ENCODE data around the gene SLC25A33.
"Not testable (repeated sequence)": the region's sequence is repeated elsewhere in the genome, so short reads cannot be mapped to it uniquely, and the experiment has no call there.

The SLC25A33 gene, protein sequence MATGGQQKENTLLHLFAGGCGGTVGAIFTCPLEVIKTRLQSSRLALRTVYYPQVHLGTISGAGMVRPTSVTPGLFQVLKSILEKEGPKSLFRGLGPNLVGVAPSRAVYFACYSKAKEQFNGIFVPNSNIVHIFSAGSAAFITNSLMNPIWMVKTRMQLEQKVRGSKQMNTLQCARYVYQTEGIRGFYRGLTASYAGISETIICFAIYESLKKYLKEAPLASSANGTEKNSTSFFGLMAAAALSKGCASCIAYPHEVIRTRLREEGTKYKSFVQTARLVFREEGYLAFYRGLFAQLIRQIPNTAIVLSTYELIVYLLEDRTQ

DNA sequence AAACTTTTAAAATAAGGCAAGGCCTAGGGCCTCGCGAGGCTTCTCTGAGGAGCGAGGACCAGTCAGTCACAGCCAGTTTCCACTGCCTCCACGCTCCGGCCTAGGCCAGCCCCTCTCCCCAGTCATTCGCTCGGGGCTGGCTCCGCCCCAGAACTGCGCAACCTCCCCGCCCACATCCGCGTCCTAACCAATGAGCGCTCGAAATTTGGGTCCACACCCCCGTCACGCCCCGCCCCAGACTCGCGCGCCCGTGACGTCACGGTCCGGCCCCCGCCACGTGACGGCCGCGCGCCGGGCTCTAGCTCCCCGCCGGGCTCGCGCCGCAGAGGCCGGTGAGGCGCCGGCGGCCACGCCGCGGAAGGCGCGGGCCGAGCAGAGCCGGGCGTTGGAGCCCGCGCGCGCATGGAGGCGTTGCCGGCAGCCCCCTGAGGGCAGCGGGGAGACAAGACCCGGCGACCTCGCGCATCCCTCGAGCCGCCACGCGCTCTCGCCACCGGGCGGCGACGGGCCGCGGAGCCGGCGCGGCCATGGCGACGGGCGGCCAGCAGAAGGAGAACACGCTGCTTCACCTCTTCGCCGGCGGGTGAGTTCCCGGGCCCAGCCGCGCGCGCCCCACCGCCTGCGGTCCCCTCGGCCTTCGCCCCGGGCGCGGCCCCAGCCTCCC lies at the start of gene SLC25A33:
Gene SLC25A33 (plus strand): TSS at position 301 of the 664 bp plus-strand sequence. CDS start 227 bp downstream, at position 528.
- DNase-seq, result peak; percentile 97

DNA sequence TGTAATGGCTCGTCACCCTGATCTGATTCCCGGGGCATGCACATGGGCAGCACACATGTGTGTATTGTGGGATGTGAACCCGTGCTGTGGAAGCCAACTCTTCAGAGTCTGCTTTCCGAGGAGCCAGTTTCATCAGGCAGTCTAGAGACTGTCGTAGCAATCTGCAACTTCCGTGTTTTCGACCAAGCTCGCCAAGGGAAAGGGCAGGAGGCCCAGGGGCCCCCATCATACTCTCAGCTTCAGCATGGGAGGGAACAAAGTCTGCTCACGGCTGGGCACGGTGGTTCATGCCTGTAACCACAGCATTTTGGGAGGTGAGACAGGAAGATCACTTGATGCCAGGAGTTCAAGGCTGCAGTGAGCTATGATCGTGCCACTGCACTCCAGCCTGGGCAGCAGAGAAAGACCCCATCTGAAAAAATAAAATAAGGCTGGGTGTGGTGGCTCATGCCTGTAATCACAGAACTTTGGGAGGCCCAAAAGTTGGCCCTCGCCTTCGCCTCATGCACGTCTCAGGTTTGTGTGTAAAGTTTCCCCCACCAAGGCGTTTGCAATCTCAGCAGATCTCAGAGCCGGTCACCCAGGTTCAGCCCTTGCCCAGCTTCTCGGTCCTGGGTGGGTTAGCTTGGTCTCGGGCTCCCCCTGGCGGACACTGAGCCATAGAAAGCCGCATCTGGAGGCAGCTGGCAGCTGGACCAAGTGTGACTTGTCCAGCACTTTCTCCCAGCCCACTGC lies 48.5 kb upstream of the SLC25A33 start:
- peak; percentile 85 for DNase-seq

GRCh38 chr1:9493326-9493725 lies 45.9 kb upstream of the SLC25A33 start:
- DNase-seq, result no peak

DNA sequence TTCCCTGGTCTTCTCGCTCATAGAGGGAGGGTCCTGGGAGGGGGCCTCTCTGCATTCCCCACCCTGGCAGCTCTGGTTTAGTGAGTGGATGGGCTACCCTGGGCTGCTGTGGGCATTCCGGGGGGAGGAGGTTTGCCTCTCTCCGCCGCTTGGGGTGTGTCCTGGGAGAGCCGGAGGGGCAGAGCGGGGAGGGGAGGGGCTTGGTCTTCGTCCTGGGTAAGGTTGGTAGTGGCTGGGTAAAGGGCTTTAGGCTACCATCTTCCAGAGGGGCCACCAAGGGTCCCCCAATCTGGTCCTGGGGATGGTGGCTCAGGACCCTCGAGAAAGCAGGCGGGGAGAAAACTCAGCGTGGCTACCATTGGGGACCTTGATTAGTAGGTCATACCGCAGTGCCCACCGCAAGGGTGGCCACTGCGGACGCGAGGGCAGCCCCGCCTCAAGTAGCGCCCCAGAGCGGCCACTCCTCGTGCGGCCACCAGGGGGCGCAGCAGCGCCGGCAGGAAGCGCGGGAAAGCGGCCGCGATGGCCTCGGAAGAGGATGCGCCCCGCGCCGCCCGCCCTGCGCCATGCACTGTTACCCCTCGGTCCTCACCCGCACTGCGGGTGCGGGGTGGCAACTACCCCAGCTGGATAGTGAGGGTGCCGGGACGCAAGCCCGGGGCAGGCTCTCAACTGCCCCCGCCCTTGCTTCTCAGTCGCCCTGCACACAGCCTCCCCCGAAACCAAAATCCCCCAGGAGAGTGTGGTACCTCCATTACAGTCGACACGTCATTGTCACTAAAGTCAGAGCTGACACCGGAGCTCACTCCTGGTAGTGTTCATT lies 44.1 kb upstream of the SLC25A33 start:
- peak; percentile 64 for DNase-seq

DNA sequence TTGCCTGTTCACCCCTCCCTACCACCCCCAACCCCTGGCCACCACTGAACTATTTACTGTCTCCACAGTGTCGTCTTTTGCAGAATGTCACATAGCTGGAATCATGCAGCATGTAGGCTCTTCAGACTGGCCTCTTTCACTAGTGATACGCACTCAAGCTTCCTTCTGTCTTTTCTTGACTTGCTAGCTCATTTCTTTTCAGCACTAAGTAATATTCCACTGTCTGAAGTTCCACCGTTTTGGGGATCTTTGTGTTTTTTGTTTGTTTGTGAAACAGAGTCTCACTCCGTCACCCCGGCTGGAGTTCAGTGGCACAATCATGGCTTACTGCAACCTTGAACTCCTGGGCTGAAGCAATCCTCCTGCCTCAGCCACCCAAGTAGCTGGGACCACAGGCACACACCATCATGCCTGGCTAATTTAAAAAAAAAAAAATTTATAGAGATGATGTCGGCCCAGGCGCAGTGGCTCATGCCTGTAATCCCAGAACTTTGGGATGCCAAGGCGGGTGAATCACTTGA lies 43.4 kb upstream of the SLC25A33 start:
- no peak for DNase-seq

DNA sequence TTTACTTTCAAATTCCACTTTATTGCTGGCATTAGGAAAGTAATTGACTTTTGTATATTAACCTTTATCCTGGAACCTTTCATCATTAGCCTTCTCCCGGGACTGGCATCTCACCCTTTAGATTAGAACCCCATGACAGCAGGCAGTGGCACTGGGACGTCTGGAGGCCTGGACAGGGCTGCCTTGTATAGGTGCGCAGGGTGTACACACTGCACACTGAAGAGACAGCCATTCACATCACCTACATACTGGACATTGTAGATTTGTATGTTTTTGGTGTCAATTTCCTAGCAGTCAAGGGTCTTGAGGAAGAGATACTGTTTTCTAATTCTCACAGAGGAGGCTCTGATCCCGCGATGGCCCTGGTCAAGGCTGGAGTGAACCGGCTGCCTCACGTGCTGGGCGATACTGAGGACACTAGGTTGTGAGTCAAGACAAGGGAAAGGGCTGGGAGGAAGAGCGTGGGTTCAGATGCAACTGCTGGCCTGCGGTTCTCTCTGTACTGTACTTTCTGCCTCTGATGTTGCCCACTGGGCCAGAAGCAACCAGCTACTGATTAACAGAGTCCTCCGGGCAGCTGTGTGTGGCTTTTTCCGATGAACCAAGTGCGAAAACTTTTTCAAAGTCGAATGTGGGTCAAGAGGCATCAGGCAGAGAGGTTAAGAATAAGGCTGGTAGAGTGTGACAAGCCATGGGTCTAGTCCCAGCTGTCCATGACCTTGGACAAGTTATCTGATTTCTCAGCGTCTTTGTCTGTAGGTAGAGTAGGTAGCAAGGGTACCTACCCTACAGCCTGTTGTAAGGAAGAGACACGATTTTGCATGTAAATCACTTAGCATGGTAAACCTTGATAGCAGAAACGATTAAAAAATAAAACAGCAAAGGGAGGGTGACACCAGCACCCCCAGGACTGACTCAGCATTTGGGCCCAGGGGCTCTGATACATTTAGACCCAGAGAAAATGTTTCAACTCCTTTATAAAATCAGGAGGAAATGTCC lies 38.2 kb upstream of the SLC25A33 start:
- DNase-seq, result no peak

DNA sequence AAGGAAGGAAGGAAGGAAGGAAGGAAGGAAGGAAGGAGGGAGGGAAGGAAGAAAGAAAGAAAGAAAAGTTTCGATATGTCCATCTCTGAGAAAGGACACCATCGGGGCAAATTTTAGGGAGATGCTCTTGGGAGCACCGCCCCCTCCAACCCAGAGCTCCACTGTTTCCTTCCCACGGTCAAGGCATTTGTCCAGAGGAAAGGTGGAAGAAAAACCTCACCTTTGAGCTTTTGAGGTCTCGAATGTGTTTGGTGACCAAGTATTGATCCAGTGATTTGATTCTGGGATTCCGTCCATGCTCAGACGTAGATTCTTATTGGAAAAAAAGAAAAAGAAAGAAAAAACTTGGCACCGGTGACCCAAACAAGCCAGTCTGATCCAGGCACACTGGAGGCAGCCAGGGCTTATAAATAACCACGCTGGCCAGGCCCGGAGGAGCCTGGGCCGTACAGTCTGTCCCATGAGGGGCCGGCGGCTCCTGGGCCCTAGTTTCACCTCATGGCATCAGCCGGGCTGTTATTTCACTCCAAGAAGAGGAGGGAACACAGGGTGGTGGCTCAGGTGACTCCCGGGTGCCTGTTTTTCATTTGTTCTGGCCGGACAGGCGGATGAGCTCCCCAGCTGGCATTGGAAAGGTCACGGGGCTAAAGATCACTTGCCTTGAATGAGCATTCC lies 36.1 kb upstream of the SLC25A33 start:
- DNase-seq, result no peak

GRCh38 chr1:9505143-9505542 lies 34.1 kb upstream of the SLC25A33 start:
- DNase-seq, result no peak

GRCh38 chr1:9506901-9507300 lies 32.4 kb upstream of the SLC25A33 start:
- DNase-seq, result no peak

DNA sequence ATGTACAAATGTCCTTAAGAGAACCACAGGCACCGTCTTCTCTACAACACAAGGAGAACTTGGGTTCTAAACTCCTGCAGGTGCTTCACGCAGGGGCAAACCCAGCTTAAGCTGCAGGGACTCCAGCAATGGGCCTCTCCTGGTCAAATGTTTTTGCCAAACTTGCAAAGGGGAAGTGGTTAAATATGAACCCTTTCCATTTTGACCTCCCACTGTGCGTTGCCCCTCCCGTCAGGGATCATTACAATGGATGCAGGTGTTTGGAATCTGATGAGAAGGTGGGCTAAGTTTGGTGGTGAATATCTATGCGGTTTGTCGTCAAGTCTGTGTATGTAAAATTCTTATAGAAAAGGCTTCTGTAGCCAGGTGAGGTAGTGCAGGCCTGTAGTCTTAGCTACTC lies 29.1 kb upstream of the SLC25A33 start:
- DNase-seq, result no peak

- DNase-seq, result not testable (repeated sequence)
Measured at GRCh38 chr1:9515550-9515949, 23.7 kb upstream of the SLC25A33 start.

- no peak for DNase-seq
Measured at GRCh38 chr1:9518454-9518998, 20.7 kb upstream of the SLC25A33 start.

GRCh38 chr1:9520411-9520810 lies 18.9 kb upstream of the SLC25A33 start:
- DNase-seq, result no peak

DNA sequence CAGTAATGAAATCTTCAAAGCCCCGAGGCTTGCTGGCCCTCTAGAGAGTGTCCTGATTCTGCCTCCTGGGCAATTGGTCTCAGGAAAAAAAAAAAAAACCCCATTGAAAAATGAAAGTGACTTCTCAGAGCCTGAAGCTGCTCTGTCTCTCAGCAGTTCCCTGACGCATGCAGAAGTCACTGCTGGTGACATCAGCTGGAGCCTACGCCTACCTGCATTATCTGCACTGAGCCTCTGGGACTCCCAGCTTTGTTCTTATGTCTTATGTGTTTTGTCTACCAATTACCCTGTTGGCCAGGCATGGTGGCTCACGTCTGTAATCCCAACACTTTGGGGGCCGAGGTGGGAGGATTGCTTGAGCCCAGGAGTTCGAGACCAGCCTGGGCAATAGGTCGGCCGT lies 10.1 kb upstream of the SLC25A33 start:
- peak; percentile 79 for DNase-seq

DNA sequence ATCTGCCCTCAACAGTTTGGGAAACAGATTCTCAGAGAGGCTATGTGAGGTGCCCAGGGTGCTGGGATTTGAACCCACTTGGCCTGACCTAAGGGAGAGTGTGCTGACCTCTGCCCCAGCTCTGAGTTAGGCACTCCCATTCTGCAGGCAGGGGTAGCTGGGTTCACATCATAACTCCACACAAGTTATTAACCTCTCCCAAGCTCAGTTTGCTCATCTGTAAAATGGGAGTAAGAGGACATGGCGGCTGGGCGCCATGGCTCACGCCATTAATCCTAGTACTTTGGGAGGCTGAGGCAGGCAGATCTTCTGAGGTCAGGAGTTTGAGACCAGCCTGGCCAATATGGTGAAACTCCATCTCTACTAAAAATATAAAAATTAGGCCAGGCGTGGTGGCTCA lies 8.9 kb upstream of the SLC25A33 start:
- no peak for DNase-seq

DNA sequence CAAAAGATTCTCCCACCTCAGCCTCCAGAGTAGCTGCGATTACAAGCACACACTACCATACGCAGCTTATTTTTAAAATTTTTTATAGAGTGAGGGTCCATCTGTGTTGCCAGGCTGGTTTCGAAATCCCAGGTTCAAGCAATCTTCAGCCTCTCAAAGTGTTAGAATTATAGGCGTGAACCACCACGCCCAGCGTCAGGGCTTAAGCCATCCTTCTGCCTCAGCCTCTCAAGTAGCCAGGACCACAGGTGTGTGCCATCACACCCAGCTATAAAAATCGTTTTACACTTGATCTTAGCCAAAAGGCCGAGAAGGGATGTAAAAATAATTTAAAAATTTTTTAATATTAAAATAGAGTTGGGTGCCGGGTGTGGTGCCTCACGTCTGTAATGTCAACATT lies 4.3 kb upstream of the SLC25A33 start:
- no peak for DNase-seq

DNA sequence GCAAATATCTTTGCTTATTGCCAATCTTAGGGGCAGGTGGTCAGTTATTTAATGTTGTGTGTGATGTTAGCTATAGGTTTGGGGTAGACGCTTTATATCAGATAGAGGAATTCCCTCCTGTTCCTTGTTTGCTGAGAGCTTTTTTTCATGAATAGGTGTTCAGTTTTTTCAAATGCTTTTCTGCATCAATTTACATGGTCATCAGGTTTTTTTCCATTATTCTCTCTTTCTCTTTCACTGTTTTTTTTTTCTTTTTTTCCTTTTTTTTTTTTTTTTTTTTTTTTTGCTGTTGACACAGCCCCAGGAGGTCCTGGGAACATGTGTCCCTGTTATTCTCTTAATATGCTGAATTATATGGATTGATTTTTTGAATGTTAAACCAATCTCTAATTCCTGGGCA lies 3.0 kb upstream of the SLC25A33 start:
- no peak for DNase-seq

GRCh38 chr1:9537863-9538668 lies 1.2 kb upstream of the SLC25A33 start:
- DNase-seq, result no peak

- no peak for DNase-seq
Measured at GRCh38 chr1:9538669-9539164, 548 bp upstream of the SLC25A33 start.

Measured in OCI-M1 (cell line).